Measurements from ENCODE around the gene LRRFIP1.
A peak's percentile ranks its signal among the peaks of the same experiment; 100 is the strongest.
"Not testable (repeated sequence)": the region's sequence is repeated elsewhere in the genome, so short reads cannot be mapped to it uniquely, and the experiment has no call there.

LRRFIP1 gene

GRCh38 chr2:237666606-237667005 lies 39.2 kb downstream of the LRRFIP1 start:
- no peak for DNase-seq

- not testable (repeated sequence) for DNase-seq
Measured at GRCh38 chr2:237667050-237667576, 39.7 kb downstream of the LRRFIP1 start.

- no peak for DNase-seq
Measured at GRCh38 chr2:237667893-237668292, 40.5 kb downstream of the LRRFIP1 start.

- no peak for DNase-seq
Measured at GRCh38 chr2:237668440-237668839, 41.1 kb downstream of the LRRFIP1 start.

- DNase-seq = peak; percentile 69
Measured at GRCh38 chr2:237669283-237669627, 41.9 kb downstream of the LRRFIP1 start.

- peak; percentile 91 for DNase-seq
Measured at GRCh38 chr2:237669628-237670392, 42.4 kb downstream of the LRRFIP1 start.

- no peak for DNase-seq
Measured at GRCh38 chr2:237670641-237671040, 43.3 kb downstream of the LRRFIP1 start.

GRCh38 chr2:237671466-237672138 lies 44.2 kb downstream of the LRRFIP1 start:
- DNase-seq = no peak

GRCh38 chr2:237672731-237673129 lies 45.3 kb downstream of the LRRFIP1 start:
- no peak for DNase-seq

GRCh38 chr2:237673130-237674001 lies 46.0 kb downstream of the LRRFIP1 start:
- peak; percentile 61 for DNase-seq

GRCh38 chr2:237674731-237675276 lies 47.4 kb downstream of the LRRFIP1 start:
- DNase-seq = no peak

- no peak for DNase-seq
Measured at GRCh38 chr2:237675316-237675715, 47.9 kb downstream of the LRRFIP1 start.

GRCh38 chr2:237680702-237681478 lies 53.5 kb downstream of the LRRFIP1 start:
- no peak for DNase-seq

GRCh38 chr2:237682151-237682550 lies 54.8 kb downstream of the LRRFIP1 start:
- no peak for DNase-seq

GRCh38 chr2:237682856-237683670 lies 55.7 kb downstream of the LRRFIP1 start:
- no peak for DNase-seq

- DNase-seq = no peak
Measured at GRCh38 chr2:237685408-237685807, 58.0 kb downstream of the LRRFIP1 start.

GRCh38 chr2:237686659-237687136 lies 59.3 kb downstream of the LRRFIP1 start:
- DNase-seq = no peak

- DNase-seq = no peak
Measured at GRCh38 chr2:237688081-237688480, 60.7 kb downstream of the LRRFIP1 start.

- not testable (repeated sequence) for DNase-seq
Measured at GRCh38 chr2:237688541-237688940, 61.2 kb downstream of the LRRFIP1 start.

- no peak for DNase-seq
Measured at GRCh38 chr2:237689336-237690131, 62.1 kb downstream of the LRRFIP1 start.

Measured in NCI-H524 treated with DMSO at 0.1 percent for 48 hours (cell line).